Colonic mucosa (tissue), 4 donors: Measurements from ENCODE around the gene NXT1. TPM values are rescaled to one million over a fixed set of nuclear protein-coding genes. Genes with fewer than 3 reads are reported as not detected.
A peak's percentile ranks its signal among the peaks of the same experiment; 100 is the strongest.

Experiments
- DNase-seq: peaks from one replicate; pipeline ENCODE4 v3.0.0-alpha.2; 2020
- H3K27ac ChIP-seq: fragments of 200-600 bp; one replicate; pipeline ENCODE4 v1.8.0; 2021
- H3K27me3 ChIP-seq: fragments of 200-600 bp; one replicate; pipeline ENCODE4 v1.8.0; 2021
- H3K36me3 ChIP-seq: fragments of 200-600 bp; one replicate; pipeline ENCODE4 v1.8.0; 2021
- H3K4me1 ChIP-seq: fragments of 200-600 bp; one replicate; pipeline ENCODE4 v1.8.0; 2021; ENCODE audit warnings: mild to moderate bottlenecking
- H3K4me3 ChIP-seq: fragments of 200-600 bp; one replicate; pipeline ENCODE4 v1.8.0; 2021
- H3K9ac ChIP-seq, 2 donors: one replicate each; pipeline ENCODE4 v1.7.0; 2013; ENCODE audit warnings: control low read depth in 2 of 2, low read depth in 2 of 2, low read length in 2 of 2
- H3K9me3 ChIP-seq: fragments of 200-600 bp; one replicate; pipeline ENCODE4 v1.8.0; 2021
- CTCF ChIP-seq: fragments of 200-600 bp; IDR thresholded peaks from one replicate; pipeline ENCODE4 v1.8.0; 2022; ENCODE audit warnings: antibody characterized with exemption, mild to moderate bottlenecking
- intact Hi-C: fragments of 100-400 bp; cut with DNase I; formaldehyde crosslinking; loops from one replicate; pipeline ENCODE4 v1.14.1; 2022
- total RNA-seq, 2 donors: library from RNA; stranded (reverse); fragmentation: NEBNext Ultra II Directional in 1 of 2; extraction: Animal tissue kit (Norgen Biotek cat#: 25700) in 1 of 2; gene quantifications; one replicate each; pipeline ENCODE4 v1.2.1, GENCODE V29; 2021
- donor health status: healthy.
- donor health status: DM: no; HTN: no; CAD: no.
- donor health status: DM: no; HTN: no; CAD: no.

The NXT1 gene
- total RNA-seq, 2 donors from 2014 or later: 12.4 to 16.6 TPM

- no peak for TF ChIP-seq CTCF
- intact Hi-C loops: no loop called here
- Histone ChIP-seq H3K27ac (peak overlapping the region; percentile 96), H3K4me3 (peak overlapping the region; percentile 94), H3K27me3 (no peaks in the 10 kb centered on the region), H3K9ac (peak overlapping the region; percentile 90 to 98), H3K4me1 (peaks cover 8% of the 10 kb centered on the region), H3K9me3 (no peaks in the 10 kb centered on the region), H3K36me3 (no peaks in the 10 kb centered on the region)
- peak; percentile 70 for DNase-seq
Measured at GRCh38 chr20:23350904-23351838, 580 bp downstream of the NXT1 start.

GRCh38 chr20:23356203-23356602 is 5.6 kb downstream of the NXT1 start:
- no peak for DNase-seq
- Histone ChIP-seq H3K27me3 (no peaks in the 10 kb centered on the region), H3K4me1 (peaks cover 13% of the 10 kb centered on the region), H3K27ac (no peak overlapping the region), H3K9ac (no peak overlapping the region), H3K4me3 (no peak overlapping the region), H3K9me3 (no peaks in the 10 kb centered on the region), H3K36me3 (no peaks in the 10 kb centered on the region)
- intact Hi-C loops: no loop called here
- TF ChIP-seq CTCF: no peak

GRCh38 chr20:23357767-23358562 is 7.4 kb downstream of the NXT1 start:
- intact Hi-C loops: no loop called here
- no peaks in the 10 kb centered on the region for H3K27me3 ChIP-seq
- peak overlapping the region; percentile 95 for H3K27ac ChIP-seq
- peak overlapping the region; percentile 91 to 97 for H3K9ac ChIP-seq
- H3K4me3 ChIP-seq: peak overlapping the region; percentile 61
- peaks cover 8% of the 10 kb centered on the region for H3K4me1 ChIP-seq
- no peaks in the 10 kb centered on the region for H3K36me3 ChIP-seq
- peak; percentile 100 for DNase-seq
- no peaks in the 10 kb centered on the region for H3K9me3 ChIP-seq
- TF ChIP-seq CTCF: no peak

GRCh38 chr20:23358563-23358906 is 7.9 kb downstream of the NXT1 start:
- H3K27me3 ChIP-seq: no peaks in the 10 kb centered on the region
- H3K36me3 ChIP-seq: no peaks in the 10 kb centered on the region
- no peaks in the 10 kb centered on the region for H3K9me3 ChIP-seq
- DNase-seq: no peak
- H3K4me1 ChIP-seq: peaks cover 12% of the 10 kb centered on the region
- H3K27ac ChIP-seq: peak overlapping the region; percentile 95
- H3K9ac ChIP-seq: peak overlapping the region in 1 of 2 donors; percentile 63
- no peak for TF ChIP-seq CTCF
- intact Hi-C loops: no loop called here
- H3K4me3 ChIP-seq: peak overlapping the region; percentile 61

GRCh38 chr20:23358923-23359593 is 8.5 kb downstream of the NXT1 start:
- Histone ChIP-seq H3K9me3 (no peaks in the 10 kb centered on the region), H3K27me3 (no peaks in the 10 kb centered on the region), H3K36me3 (no peaks in the 10 kb centered on the region), H3K4me3 (no peak overlapping the region), H3K4me1 (peaks cover 12% of the 10 kb centered on the region), H3K27ac (peak overlapping the region; percentile 95), H3K9ac (peak overlapping the region in 1 of 2 donors; percentile 63)
- no peak for TF ChIP-seq CTCF
- intact Hi-C loops: no loop called here
- DNase-seq: peak; percentile 42
